ENCODE data around the gene RILPL2.
A peak's percentile ranks its signal among the peaks of the same experiment; 100 is the strongest.
"Not testable (repeated sequence)": the region's sequence is repeated elsewhere in the genome, so short reads cannot be mapped to it uniquely, and the experiment has no call there.

The RILPL2 gene, protein sequence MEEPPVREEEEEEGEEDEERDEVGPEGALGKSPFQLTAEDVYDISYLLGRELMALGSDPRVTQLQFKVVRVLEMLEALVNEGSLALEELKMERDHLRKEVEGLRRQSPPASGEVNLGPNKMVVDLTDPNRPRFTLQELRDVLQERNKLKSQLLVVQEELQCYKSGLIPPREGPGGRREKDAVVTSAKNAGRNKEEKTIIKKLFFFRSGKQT

DNA sequence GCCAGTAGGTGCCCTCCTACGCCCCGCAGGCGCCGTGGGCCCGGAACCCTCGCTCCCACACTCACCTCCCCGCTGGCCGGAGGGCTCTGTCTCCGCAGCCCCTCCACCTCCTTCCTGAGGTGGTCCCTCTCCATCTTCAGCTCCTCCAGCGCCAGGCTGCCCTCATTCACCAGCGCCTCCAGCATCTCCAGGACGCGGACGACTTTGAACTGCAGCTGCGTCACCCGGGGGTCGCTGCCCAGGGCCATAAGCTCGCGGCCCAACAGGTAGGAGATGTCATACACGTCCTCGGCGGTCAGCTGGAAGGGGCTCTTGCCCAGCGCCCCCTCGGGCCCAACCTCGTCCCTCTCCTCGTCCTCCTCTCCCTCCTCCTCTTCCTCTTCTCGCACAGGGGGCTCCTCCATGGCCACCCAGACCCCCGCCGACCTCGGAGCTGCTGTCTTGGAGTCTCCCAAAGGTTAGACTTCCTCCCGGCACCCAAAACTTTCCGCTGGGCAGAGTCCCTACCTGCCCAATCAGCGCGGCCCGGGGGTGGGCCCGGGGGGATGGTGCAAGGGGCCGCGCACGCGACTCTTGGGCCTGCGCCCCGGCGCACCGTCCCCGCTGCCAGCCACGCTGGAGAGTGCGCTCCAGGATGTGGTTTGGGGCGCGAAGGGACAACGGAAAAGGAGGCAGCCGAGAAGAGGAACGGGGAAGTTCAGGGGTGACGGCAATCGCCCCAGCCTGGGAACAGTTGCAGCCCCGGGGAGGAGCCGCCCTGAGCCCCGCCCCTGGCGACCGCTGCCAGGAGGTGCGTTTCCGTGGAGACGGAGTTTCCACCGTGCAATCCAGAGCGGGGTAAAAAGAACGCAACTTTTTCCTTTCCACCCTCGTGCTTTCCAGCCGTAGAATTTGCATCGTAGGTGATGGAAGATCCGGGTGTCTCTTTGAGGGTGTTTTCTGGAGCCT is at the start of gene RILPL2:
Gene RILPL2 (minus strand): TSS at position 668 of the 948 bp plus-strand sequence. CDS start 264 bp downstream, at position 404.
- peak; percentile 89 for ATAC-seq
- Mint-ChIP-seq H3K9me3 (no peaks in the 10 kb centered on the region), H3K4me1 (peaks cover 47% of the 10 kb centered on the region), H3K36me3 (ENCODE audit: low read depth) (peaks cover 26% of the 10 kb centered on the region), H3K27me3 (no peaks in the 10 kb centered on the region), H3K27ac (peak within 1 kb of the TSS; percentile 99), H3K4me3 (peak within 1 kb of the TSS; percentile 99)
- DNase-seq, result peak; percentile 97

- DNase-seq, result no peak
- Mint-ChIP-seq H3K36me3 (ENCODE audit: low read depth) (no peaks in the 10 kb centered on the region), H3K27me3 (no peaks in the 10 kb centered on the region), H3K4me3 (no peak overlapping the region), H3K4me1 (peaks cover 15% of the 10 kb centered on the region), H3K27ac (no peak overlapping the region), H3K9me3 (no peaks in the 10 kb centered on the region)
- no peak for ATAC-seq
Observed at GRCh38 chr12:123485756-123486155, 49.3 kb upstream of the RILPL2 start.

DNA sequence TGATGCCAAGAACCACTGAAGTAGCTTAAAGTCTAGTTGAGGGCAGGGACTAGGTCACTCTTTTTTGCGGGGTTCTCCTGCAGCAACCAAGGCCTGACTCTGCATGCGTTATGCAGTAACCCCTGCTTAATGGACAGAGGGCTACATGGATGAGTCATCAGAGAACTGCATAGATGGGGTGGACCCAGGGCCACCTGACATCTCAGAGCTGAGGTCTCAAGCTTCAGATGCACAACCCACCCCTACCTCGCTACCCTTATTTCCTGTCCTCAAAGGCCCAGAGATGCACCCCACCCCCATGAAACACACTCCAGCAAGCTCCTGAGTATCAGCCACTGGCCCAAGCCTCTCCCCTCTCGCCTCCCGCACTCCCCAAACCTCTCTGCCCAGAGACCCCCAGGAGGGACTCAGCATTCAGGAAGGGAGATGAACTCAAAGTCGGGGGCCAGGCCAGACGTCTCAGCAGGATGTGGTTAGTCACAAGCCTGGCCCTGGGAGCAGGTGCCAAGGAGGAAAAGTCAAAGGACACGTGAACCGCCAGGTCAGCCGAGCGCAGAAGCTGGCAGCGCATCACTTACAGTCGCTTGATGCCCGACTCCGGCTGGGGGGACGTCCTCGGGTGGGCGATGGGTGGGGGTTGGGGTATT is 47.2 kb upstream of the RILPL2 start:
- Mint-ChIP-seq H3K27me3 (no peaks in the 10 kb centered on the region), H3K36me3 (ENCODE audit: low read depth) (no peaks in the 10 kb centered on the region), H3K4me1 (peaks cover 15% of the 10 kb centered on the region), H3K4me3 (no peak overlapping the region), H3K27ac (no peak overlapping the region), H3K9me3 (no peaks in the 10 kb centered on the region)
- DNase-seq, result peak; percentile 8
- peak; percentile 27 for ATAC-seq

- no peaks in the 10 kb centered on the region for H3K9me3 Mint-ChIP-seq
- H3K4me3 Mint-ChIP-seq, result no peak overlapping the region
- DNase-seq, result no peak
- no peaks in the 10 kb centered on the region for H3K36me3 Mint-ChIP-seq (ENCODE audit: low read depth)
- peaks cover 15% of the 10 kb centered on the region for H3K4me1 Mint-ChIP-seq
- H3K27ac Mint-ChIP-seq, result no peak overlapping the region
- H3K27me3 Mint-ChIP-seq, result no peaks in the 10 kb centered on the region
- ATAC-seq, result no peak
Observed at GRCh38 chr12:123482876-123483275, 46.4 kb upstream of the RILPL2 start.

DNA sequence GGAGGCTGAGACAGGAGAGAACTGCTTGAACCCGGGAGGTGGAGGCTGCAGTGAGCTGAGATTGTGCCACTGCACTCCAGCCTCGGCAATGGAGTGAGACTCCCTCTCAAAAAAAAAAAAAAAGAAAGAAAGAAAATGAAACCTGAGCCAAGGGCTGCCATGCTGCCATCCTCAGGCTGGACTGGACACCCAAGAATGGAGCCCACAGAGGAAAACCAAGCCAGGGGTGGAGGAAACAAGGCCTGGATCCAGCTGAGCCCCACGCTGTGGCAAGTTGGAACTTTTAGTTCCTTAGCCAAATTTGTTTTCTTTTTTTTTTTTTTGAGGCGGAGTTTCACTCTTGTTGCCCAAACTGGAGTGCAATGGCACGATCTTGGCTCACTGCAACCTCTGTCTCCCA is 44.8 kb upstream of the RILPL2 start:
- not testable (repeated sequence) for DNase-seq; H3K4me3 Mint-ChIP-seq; ATAC-seq; H3K27ac Mint-ChIP-seq; H3K27me3 Mint-ChIP-seq; H3K36me3 Mint-ChIP-seq (ENCODE audit: low read depth); H3K9me3 Mint-ChIP-seq
- peaks cover 23% of the 10 kb centered on the region for H3K4me1 Mint-ChIP-seq

DNA sequence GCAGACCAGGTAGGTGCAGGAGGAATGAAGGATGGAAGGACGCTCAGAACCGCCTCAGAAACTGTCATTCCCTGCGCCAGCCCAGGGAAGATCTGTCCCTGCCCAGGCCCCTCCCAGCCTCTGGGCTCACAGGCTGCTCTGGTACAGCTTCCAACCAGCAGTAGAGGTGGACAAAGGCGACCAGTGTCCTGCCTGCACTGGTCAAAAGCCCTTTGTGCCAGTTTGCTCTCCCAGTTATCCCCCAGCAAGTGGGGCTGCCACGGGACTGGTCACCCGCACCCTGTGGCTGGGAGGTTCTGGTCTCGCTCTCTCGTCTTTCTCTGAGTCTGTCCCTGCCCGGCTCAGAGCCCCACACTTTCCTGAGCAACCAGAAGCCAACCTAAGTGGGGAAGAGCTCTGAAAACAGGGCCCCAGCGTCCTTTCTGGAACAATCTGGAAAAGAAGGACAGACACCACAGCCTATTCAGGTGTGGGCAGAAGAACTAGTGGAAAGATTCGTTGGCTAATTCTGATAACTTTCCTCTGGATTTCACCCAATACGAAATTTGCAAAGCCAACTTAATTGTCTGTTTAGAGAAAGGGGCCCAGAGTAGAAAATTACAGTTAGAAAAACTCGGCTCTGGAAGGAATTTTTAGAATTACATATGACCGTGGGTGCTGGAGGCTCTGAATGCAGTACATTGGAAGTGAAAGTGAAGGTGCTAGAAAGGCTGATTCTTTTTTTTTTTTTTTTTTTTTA is 43.1 kb upstream of the RILPL2 start:
- Mint-ChIP-seq H3K27me3 (no peaks in the 10 kb centered on the region), H3K36me3 (ENCODE audit: low read depth) (peaks cover 3% of the 10 kb centered on the region), H3K4me3 (no peak overlapping the region), H3K27ac (no peak overlapping the region), H3K9me3 (no peaks in the 10 kb centered on the region), H3K4me1 (peaks cover 31% of the 10 kb centered on the region)
- DNase-seq, result no peak
- ATAC-seq, result no peak

DNA sequence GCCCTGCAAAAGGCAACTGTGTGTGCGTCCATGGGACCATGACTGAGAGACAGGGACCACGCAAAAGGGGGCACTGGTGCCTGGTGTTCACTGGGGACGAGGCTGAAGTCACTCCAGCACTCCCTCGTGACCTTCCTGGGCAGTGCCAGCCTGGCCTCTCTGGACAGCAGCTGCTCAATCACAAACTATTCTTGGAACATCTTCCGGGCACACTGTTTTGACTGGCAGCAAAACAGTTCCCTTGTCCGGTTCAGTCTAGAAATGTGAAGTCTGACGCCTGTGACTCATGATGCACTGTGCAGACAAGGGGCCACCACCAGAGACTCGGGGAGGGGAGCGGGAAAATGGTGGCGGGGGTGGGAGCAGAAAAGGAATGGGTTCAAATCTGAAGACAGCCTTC is 42.3 kb upstream of the RILPL2 start:
- ATAC-seq (no peak), DNase-seq (no peak)
- peaks cover 3% of the 10 kb centered on the region for H3K36me3 Mint-ChIP-seq (ENCODE audit: low read depth)
- H3K27me3 Mint-ChIP-seq, result no peaks in the 10 kb centered on the region
- H3K27ac Mint-ChIP-seq, result no peak overlapping the region
- no peak overlapping the region for H3K4me3 Mint-ChIP-seq
- no peaks in the 10 kb centered on the region for H3K9me3 Mint-ChIP-seq
- H3K4me1 Mint-ChIP-seq, result peaks cover 28% of the 10 kb centered on the region

GRCh38 chr12:123478069-123478468 is 41.6 kb upstream of the RILPL2 start:
- Mint-ChIP-seq H3K4me1 (peaks cover 27% of the 10 kb centered on the region), H3K9me3 (no peaks in the 10 kb centered on the region), H3K4me3 (no peak overlapping the region), H3K27ac (no peak overlapping the region), H3K27me3 (no peaks in the 10 kb centered on the region), H3K36me3 (ENCODE audit: low read depth) (peaks cover 3% of the 10 kb centered on the region)
- DNase-seq (no peak), ATAC-seq (no peak)

GRCh38 chr12:123475246-123475703 is 38.8 kb upstream of the RILPL2 start:
- Mint-ChIP-seq H3K27ac (peak overlapping the region; percentile 13), H3K9me3 (no peaks in the 10 kb centered on the region), H3K36me3 (ENCODE audit: low read depth) (peaks cover 8% of the 10 kb centered on the region), H3K27me3 (no peaks in the 10 kb centered on the region), H3K4me1 (peaks cover 27% of the 10 kb centered on the region), H3K4me3 (no peak overlapping the region)
- DNase-seq (no peak), ATAC-seq (no peak)

DNA sequence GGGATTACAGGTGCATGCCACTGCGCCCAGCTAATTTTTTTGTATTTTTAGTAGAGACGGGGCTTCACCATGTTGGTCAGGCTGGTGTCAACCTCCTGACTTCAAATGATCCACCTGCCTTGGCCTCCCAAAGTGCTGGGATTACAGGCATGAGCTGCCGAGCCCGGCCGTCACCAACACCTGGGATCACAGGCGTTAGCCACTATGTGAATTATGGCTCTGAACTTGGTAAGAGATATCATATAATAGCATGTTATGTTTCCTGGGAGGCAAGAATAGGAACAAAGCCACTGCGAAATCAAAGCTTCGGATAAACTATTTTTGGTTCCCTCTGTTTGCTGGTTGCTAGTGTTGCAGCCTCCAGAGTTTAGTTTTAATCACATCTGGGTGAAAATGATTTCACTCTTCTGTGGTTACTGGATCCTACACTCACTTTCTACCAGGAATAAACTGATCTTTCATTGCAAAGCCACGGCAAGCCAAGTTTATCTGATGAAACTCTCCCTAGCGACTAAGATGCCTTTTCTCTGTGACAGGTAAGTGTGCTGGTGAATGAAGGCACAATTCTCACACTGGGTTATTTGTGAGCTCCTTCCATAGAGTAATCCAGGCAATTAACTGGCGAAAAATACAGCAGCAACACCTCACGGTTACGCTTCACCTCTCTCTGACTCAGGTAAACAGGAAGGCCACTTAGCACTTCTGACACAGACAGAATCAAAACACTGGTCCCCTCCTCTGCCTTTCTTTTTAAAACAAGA is 38.2 kb upstream of the RILPL2 start:
- no peaks in the 10 kb centered on the region for H3K27me3 Mint-ChIP-seq
- no peak overlapping the region for H3K4me3 Mint-ChIP-seq
- no peaks in the 10 kb centered on the region for H3K9me3 Mint-ChIP-seq
- H3K36me3 Mint-ChIP-seq (ENCODE audit: low read depth), result peaks cover 8% of the 10 kb centered on the region
- ATAC-seq (no peak), DNase-seq (no peak)
- peak overlapping the region; percentile 13 for H3K27ac Mint-ChIP-seq
- peaks cover 27% of the 10 kb centered on the region for H3K4me1 Mint-ChIP-seq

DNA sequence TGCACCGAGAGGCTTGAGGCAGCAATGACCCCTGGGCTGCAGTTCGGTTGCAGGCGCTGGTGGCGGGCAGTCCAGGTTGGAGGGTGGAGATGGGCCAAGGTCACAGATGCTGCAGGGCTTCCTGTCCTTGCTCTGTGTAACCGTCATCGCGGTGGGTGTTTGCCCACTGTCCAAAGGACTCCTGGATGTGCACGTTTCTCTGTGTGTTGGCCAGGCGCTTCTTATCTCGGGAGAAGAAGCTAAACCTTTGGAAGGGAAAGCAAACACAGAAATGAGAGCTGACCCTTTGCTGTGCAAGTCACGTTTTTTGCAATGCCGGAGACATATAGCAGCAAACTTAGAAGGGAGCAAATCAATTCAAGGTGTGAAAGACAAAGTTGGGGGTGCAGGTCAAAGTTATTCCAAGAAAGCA is 36.0 kb upstream of the RILPL2 start:
- H3K9me3 Mint-ChIP-seq, result no peaks in the 10 kb centered on the region
- no peak for DNase-seq
- no peak overlapping the region for H3K4me3 Mint-ChIP-seq
- H3K4me1 Mint-ChIP-seq, result peaks cover 25% of the 10 kb centered on the region
- no peak overlapping the region for H3K27ac Mint-ChIP-seq
- ATAC-seq, result no peak
- peaks cover 8% of the 10 kb centered on the region for H3K36me3 Mint-ChIP-seq (ENCODE audit: low read depth)
- no peaks in the 10 kb centered on the region for H3K27me3 Mint-ChIP-seq

GRCh38 chr12:123471374-123472068 is 35.0 kb upstream of the RILPL2 start:
- ATAC-seq (no peak), DNase-seq (no peak)
- Mint-ChIP-seq H3K27ac (no peak overlapping the region), H3K4me3 (no peak overlapping the region), H3K36me3 (ENCODE audit: low read depth) (peaks cover 8% of the 10 kb centered on the region), H3K4me1 (peaks cover 20% of the 10 kb centered on the region), H3K27me3 (no peaks in the 10 kb centered on the region), H3K9me3 (no peaks in the 10 kb centered on the region)

GRCh38 chr12:123469978-123470377 is 33.5 kb upstream of the RILPL2 start:
- Mint-ChIP-seq H3K27ac (no peak overlapping the region), H3K27me3 (no peaks in the 10 kb centered on the region), H3K36me3 (ENCODE audit: low read depth) (peaks cover 22% of the 10 kb centered on the region), H3K4me3 (no peak overlapping the region), H3K9me3 (no peaks in the 10 kb centered on the region), H3K4me1 (peaks cover 13% of the 10 kb centered on the region)
- DNase-seq, result no peak
- ATAC-seq, result no peak
